HCT116 (cell line): ENCODE results near the gene COL21A1. TPM values are rescaled to one million over a fixed set of nuclear protein-coding genes. Genes with fewer than 3 reads are reported as not detected.

Experiments used
- ATAC-seq: fragments of 200-7000 bp; cut with Tn5 transposase; 2 replicates; pipeline ENCODE4 v1.9.1; 2020; ENCODE audit warnings: mild to moderate bottlenecking, moderate library complexity
- BruUV-seq: library from RNA; stranded (reverse); fragments of 400-500 nt; replicated peaks from 2 replicates; lab custom pipeline; 2021; lab: Mats Ljungman, UMichigan
- CTCF ChIA-PET: fragments of 300-600 bp; sonication (Branson Sonifier 250); formaldehyde crosslinking; loops from one replicate; lab custom pipeline; 2021; ENCODE audit warnings: antibody characterized with exemption; lab: Charles Lee
- POLR2A ChIA-PET: fragments of 300-600, 350-600 bp; sonication (Branson Sonifier 250); formaldehyde crosslinking; loops from one replicate; lab custom pipeline; 2021; ENCODE audit warnings: antibody characterized with exemption; lab: Charles Lee
- RAD21 ChIA-PET, 2 experiments: fragments of 300-600 bp; sonication (Branson Sonifier 250); formaldehyde crosslinking; loops; one replicate each; lab custom pipeline; 2023; ENCODE audit warnings: low total read pairs in 2 of 2; ENCODE audit not compliant: uncharacterized antibody in 2 of 2, unreplicated experiment in 2 of 2, low non-redundant PET in 1 of 2; lab: Charles Lee
- DNase-seq: peaks from one replicate; pipeline ENCODE4 v3.0.0-alpha.2; 2010; ENCODE audit warnings: low read depth, low spot score
- H2AFZ ChIP-seq: fragments of 200-600 bp; shearing (Covaris generic), sonication (generic); 2 replicates; pipeline ENCODE4 v1.6.1; 2017; ENCODE audit warnings: low read depth, mixed run types, mixed read lengths, antibody characterized with exemption, low read length; ENCODE audit not compliant: poor library complexity, severe bottlenecking
- H3K27ac ChIP-seq: 2 replicates; pipeline ENCODE4 v1.5.1; 2012; ENCODE audit warnings: low read depth, low read length
- H3K27me3 ChIP-seq: fragments of 200-600 bp; sonication (generic); 2 replicates; pipeline ENCODE4 v1.6.1; 2016; ENCODE audit warnings: mixed run types, low read length, mixed read lengths; ENCODE audit not compliant: insufficient read depth
- H3K36me3 ChIP-seq, 2 experiments: fragments of 200-500 bp in 1 of 2; fragments of 200-600 bp in 1 of 2; sonication (Bioruptor generic) in 1 of 2; sonication (generic) in 1 of 2; 2 replicates each; pipeline versions ENCODE4 v1.5.1 to v1.6.1; 2014 to 2016; ENCODE audit warnings: low read length in 2 of 2, inconsistent platforms in 1 of 2, mixed read lengths in 1 of 2, mixed run types in 1 of 2; ENCODE audit not compliant: insufficient read depth in 2 of 2, control insufficient read depth in 1 of 2
- H3K4me1 ChIP-seq, 2 experiments: fragments of 200-600 bp in 1 of 2; sonication (generic) in 1 of 2; 2 replicates each; pipeline versions ENCODE4 v1.5.1 to v1.6.1; 2012 to 2017; ENCODE audit warnings: low read length in 2 of 2, inconsistent platforms in 1 of 2, mild to moderate bottlenecking in 1 of 2, mixed read lengths in 1 of 2, mixed run types in 1 of 2, moderate library complexity in 1 of 2; ENCODE audit not compliant: insufficient read depth in 2 of 2, control insufficient read depth in 1 of 2
- H3K4me2 ChIP-seq: fragments of 200-600 bp; sonication (generic); 2 replicates; pipeline ENCODE4 v1.6.1; 2017; ENCODE audit warnings: mixed run types, low read length, mixed read lengths
- H3K4me3 ChIP-seq, 2 experiments: fragments of 200-600 bp in 1 of 2; sonication (generic) in 1 of 2; replicated peaks in 1 of 2; 2 replicates each; pipeline ENCODE4 v1.5.1; 2011 to 2016; ENCODE audit warnings: low read length in 2 of 2, control low read depth in 1 of 2, low read depth in 1 of 2, mild to moderate bottlenecking in 1 of 2, mixed read lengths in 1 of 2, mixed run types in 1 of 2
- H3K79me2 ChIP-seq: fragments of 200-600 bp; sonication (generic); 2 replicates; pipeline ENCODE4 v1.6.1; 2017; ENCODE audit warnings: mild to moderate bottlenecking, mixed run types, low read length, moderate library complexity, mixed read lengths; ENCODE audit not compliant: insufficient read depth
- H3K9ac ChIP-seq: fragments of 200-600 bp; sonication (generic); 2 replicates; pipeline ENCODE4 v1.6.1; 2016; ENCODE audit warnings: low read length, mixed read lengths
- H3K9me2 ChIP-seq: fragments of 200-600 bp; sonication (generic), shearing (Covaris generic); 2 replicates; pipeline ENCODE4 v1.6.1; 2017; ENCODE audit warnings: mixed run types, mild to moderate bottlenecking, moderate library complexity; ENCODE audit not compliant: insufficient read depth
- H3K9me3 ChIP-seq, 2 experiments: fragments of 200-500 bp in 1 of 2; fragments of 200-600 bp in 1 of 2; sonication (Bioruptor generic) in 1 of 2; sonication (generic) in 1 of 2; 2 replicates each; pipeline ENCODE4 v1.6.1; 2014 to 2017; ENCODE audit warnings: low read length in 2 of 2, mixed read lengths in 2 of 2, inconsistent platforms in 1 of 2, low read depth in 1 of 2, mild to moderate bottlenecking in 1 of 2, mixed run types in 1 of 2, moderate library complexity in 1 of 2; ENCODE audit not compliant: control insufficient read depth in 1 of 2, insufficient read depth in 1 of 2
- H4K20me1 ChIP-seq: fragments of 200-600 bp; sonication (generic), shearing (Covaris generic); 2 replicates; pipeline ENCODE4 v1.6.1; 2017; ENCODE audit warnings: mixed run types, mild to moderate bottlenecking, moderate library complexity; ENCODE audit not compliant: insufficient read depth
- CBX3 ChIP-seq: IDR thresholded peaks from 2 replicates; pipeline ENCODE4 v1.6.1; 2012; ENCODE audit warnings: low read depth
- EZH2phosphoT487 ChIP-seq: fragments of 200-600 bp; IDR thresholded peaks from 2 replicates; pipeline ENCODE4 v1.6.1; 2018; ENCODE audit warnings: antibody characterized with exemption, borderline replicate concordance
- JUND ChIP-seq: IDR thresholded peaks from 2 replicates; pipeline ENCODE4 v1.6.1; 2012
- MAX ChIP-seq: IDR thresholded peaks from 2 replicates; pipeline ENCODE4 v1.6.1; 2012
- RAD21 ChIP-seq: IDR thresholded peaks from 2 replicates; pipeline ENCODE4 v1.6.1; 2012; ENCODE audit warnings: low read depth, mild to moderate bottlenecking
- intact Hi-C: fragments of 100-400 bp; cut with micrococcal nuclease; formaldehyde crosslinking; loops from 2 replicates; pipeline ENCODE4 v1.10.0; 2022
- total RNA-seq: library from RNA; stranded (reverse); gene quantifications from one replicate; pipeline ENCODE4 v1.2.1, GENCODE V29; 2021; ENCODE audit not compliant: unreplicated experiment

The COL21A1 gene
- total RNA-seq, 1 experiment from 2014 or later = not detected

GRCh38 chr6:56158571-56158970 lies 88.8 kb downstream of the COL21A1 start:
- no peaks in the 10 kb centered on the region for H3K79me2 ChIP-seq
- no peak overlapping the region for H3K27ac ChIP-seq
- H3K4me1 ChIP-seq = no peaks in the 10 kb centered on the region
- RAD21 ChIA-PET = interaction anchor here in 1 of 2 experiments (0.7 kb wide), 1 partner anchor 371 kb away, joined by 8 read pairs; no protein-coding TSS in a partner anchor
- no peaks in the 10 kb centered on the region for H3K27me3 ChIP-seq
- no peaks in the 10 kb centered on the region for H3K9me2 ChIP-seq
- no peak overlapping the region for H3K9ac ChIP-seq
- no peak for DNase-seq
- no peaks in the 10 kb centered on the region for H3K36me3 ChIP-seq
- ATAC-seq = no peak
- CTCF ChIA-PET = no interaction called here
- no peaks in the 10 kb centered on the region for H4K20me1 ChIP-seq
- no peak overlapping the region for H3K4me2 ChIP-seq
- H3K9me3 ChIP-seq = no peaks in the 10 kb centered on the region
- no TSS peak for BruUV-seq
- H3K4me3 ChIP-seq = no peak overlapping the region
- TF ChIP-seq JUND (no peak), MAX (no peak), EZH2phosphoT487 (no peak), RAD21 (no peak)
- H2AFZ ChIP-seq = no peak overlapping the region
- POLR2A ChIA-PET = no interaction called here
- intact Hi-C loops = no loop called here

- Histone ChIP-seq H3K9me3 (no peaks in the 10 kb centered on the region), H3K27me3 (no peaks in the 10 kb centered on the region), H3K9ac (no peak overlapping the region), H3K36me3 (no peaks in the 10 kb centered on the region), H2AFZ (no peak overlapping the region), H3K79me2 (no peaks in the 10 kb centered on the region), H3K27ac (no peak overlapping the region), H3K9me2 (no peaks in the 10 kb centered on the region), H4K20me1 (no peaks in the 10 kb centered on the region), H3K4me2 (no peak overlapping the region), H3K4me3 (no peak overlapping the region), H3K4me1 (no peaks in the 10 kb centered on the region)
- no peak for DNase-seq
- ChIA-PET RAD21 (no interaction called here), CTCF (no interaction called here), POLR2A (no interaction called here)
- intact Hi-C loops = no loop called here
- TF ChIP-seq RAD21 = no peak
- TF ChIP-seq CBX3 = no peak
- no peak for ATAC-seq
- BruUV-seq = no TSS peak
These were observed 90.7 kb downstream of the COL21A1 start for GRCh38 chr6:56156643-56157042.
